ENCODE measurements around the gene OR2V1. TPM values are rescaled to one million over a fixed set of nuclear protein-coding genes. Genes with fewer than 3 reads are reported as not detected.
"Not testable (repeated sequence)": the region's sequence is repeated elsewhere in the genome, so short reads cannot be mapped to it uniquely, and the experiment has no call there.

OR2V1 gene
- total RNA-seq, 2 donors from 2014 or later: not detected

DNA sequence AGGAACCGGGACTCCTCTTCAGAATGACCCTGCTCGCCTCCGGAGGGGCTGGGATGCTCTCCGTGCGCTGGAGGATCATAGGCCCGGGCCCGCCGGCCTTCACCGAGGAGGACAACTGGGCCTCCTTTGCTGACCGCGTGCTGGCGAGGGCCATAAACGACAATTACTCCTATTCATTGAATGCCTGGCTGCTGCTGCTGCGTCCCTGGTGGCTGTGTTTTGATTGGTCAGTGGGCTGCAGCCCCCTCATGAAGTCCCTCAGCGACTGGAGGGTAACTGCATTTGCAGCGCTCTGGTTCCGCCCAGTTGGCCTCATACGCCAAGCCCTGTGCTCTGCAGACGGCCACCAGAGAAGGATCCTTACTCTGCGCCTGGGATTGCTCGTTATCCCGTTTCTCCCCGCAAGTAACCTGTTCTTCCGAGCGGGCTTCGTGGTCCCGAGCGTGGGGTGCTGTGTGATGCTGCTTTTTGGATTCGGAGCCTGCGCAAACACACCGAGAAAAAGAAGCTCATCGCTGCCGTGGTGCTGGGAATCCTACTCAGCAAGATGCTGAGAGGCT is 16.6 kb downstream of the OR2V1 start:
- ATAC-seq: no peak
- H3K9me3 ChIP-seq (ENCODE audit: control insufficient read depth, low read length, poor library complexity, severe bottlenecking): no peaks in the 10 kb centered on the region
- H3K27me3 Mint-ChIP-seq: peaks cover 83% of the 10 kb centered on the region
- no peak overlapping the region for H3K4me3 Mint-ChIP-seq
- no peak for DNase-seq
- peaks cover 4% of the 10 kb centered on the region for H3K36me3 Mint-ChIP-seq (ENCODE audit: low read depth)
- peaks cover 2% of the 10 kb centered on the region for H3K4me1 Mint-ChIP-seq
- H3K27ac Mint-ChIP-seq: no peak overlapping the region

DNA sequence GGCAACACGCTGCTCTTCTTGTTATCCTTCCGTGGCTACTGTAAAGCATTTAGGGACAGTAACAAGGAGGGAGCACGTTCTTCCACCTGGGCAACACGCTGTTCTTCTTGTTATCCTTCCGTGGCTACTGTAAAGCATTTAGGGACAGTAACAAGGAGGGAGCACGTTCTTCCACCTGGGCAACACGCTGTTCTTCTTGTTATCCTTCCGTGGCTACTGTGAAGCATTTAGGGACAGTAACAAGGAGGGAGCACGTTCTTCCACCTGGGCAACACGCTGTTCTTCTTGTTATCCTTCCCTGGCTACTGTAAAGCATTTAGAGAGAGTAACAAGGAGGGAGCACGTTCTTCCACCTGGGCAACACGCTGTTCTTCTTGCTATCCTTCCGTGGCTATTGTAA is 17.4 kb downstream of the OR2V1 start:
- DNase-seq; H3K4me1 Mint-ChIP-seq; H3K4me3 Mint-ChIP-seq; H3K27ac Mint-ChIP-seq; H3K36me3 Mint-ChIP-seq (ENCODE audit: low read depth); ATAC-seq; H3K9me3 ChIP-seq (ENCODE audit: control insufficient read depth, low read length, poor library complexity, severe bottlenecking): not testable (repeated sequence)
- H3K27me3 Mint-ChIP-seq: peaks cover 83% of the 10 kb centered on the region

DNA sequence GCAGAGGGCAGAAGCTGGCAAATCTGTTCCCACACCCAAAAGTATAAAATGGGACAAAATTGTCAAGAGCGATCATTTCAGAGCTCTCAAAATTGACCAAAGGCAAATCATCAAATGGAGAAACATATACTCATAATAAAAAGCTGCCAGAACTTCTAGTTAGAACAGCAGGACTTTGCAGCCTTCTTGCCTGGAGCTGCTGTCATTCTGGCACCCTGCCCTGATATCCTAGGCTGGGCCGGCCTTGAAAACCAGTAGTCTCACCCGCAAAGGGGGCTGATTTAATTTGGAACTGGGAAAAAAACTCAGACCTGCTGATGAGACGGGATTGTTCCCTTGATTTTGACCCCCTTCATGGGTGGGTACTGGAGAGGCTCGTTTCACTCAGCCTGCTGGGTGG is 18.5 kb downstream of the OR2V1 start:
- ATAC-seq (no peak), DNase-seq (no peak)
- Mint-ChIP-seq H3K36me3 (ENCODE audit: low read depth) (peaks cover 4% of the 10 kb centered on the region), H3K27ac (no peak overlapping the region), H3K27me3 (peaks cover 83% of the 10 kb centered on the region), H3K4me3 (no peak overlapping the region), H3K4me1 (peaks cover 2% of the 10 kb centered on the region)
- no peaks in the 10 kb centered on the region for H3K9me3 ChIP-seq (ENCODE audit: control insufficient read depth, low read length, poor library complexity, severe bottlenecking)

DNA sequence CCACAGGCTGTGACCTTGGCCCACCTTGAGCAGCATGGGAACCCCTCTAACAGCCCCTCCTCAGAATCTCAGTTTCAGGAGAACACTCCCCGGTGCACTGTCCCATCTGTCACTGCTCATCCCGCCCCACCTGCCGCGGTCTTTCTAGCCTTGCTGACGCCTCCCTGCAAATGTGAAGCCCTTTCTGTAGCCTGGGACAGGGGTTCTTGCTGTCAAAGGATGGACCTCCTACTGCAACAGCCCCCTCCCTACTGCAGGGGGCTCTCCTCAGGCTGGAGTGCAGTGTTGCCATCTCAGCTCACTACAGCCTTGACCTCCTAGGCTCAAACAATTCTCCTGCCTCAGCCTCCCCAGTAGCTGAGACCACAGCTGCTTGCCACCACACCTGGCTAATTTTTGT is 20.0 kb downstream of the OR2V1 start:
- H3K36me3 Mint-ChIP-seq (ENCODE audit: low read depth): peaks cover 2% of the 10 kb centered on the region
- no peaks in the 10 kb centered on the region for H3K4me1 Mint-ChIP-seq
- peaks cover 81% of the 10 kb centered on the region for H3K27me3 Mint-ChIP-seq

DNA sequence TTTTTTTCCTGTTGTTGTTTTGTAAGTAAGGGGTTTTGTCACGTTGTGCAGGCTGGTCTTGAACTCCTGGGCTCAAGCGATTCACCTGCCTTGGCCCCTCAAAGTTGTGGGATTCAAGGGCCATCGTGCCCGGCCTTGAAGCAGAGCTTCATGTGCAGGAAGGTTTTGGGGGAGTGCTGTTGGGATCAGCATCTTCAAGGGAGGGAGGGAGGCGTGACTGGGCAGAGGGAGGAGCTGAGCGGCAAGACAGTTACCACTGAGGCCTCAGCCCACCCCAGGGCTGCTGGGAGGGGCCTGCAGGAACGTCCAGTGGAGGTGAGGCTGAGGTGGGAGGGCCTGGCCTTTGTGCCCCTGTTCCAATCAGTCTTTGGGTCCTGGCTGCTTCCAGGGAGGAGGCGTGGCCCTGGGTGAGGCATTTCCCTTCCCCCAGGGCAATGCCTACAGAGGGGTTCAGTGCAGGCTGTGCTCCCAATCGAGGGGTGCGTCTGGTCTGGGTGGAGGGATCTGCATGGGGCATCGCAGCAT is 21.4 kb downstream of the OR2V1 start:
- DNase-seq (no peak), ATAC-seq (no peak)
- no peak overlapping the region for H3K4me3 Mint-ChIP-seq
- H3K4me1 Mint-ChIP-seq: no peaks in the 10 kb centered on the region
- H3K27ac Mint-ChIP-seq: no peak overlapping the region
- H3K9me3 ChIP-seq (ENCODE audit: control insufficient read depth, low read length, poor library complexity, severe bottlenecking): no peaks in the 10 kb centered on the region
- peaks cover 80% of the 10 kb centered on the region for H3K27me3 Mint-ChIP-seq
- peaks cover 4% of the 10 kb centered on the region for H3K36me3 Mint-ChIP-seq (ENCODE audit: low read depth)

More for the DNA sequence above, 20.0 kb downstream of the OR2V1 start:
- ATAC-seq (no peak), DNase-seq (no peak)
- H3K27ac Mint-ChIP-seq: no peak overlapping the region
- H3K4me3 Mint-ChIP-seq: no peak overlapping the region
- H3K9me3 ChIP-seq (ENCODE audit: control insufficient read depth, low read length, poor library complexity, severe bottlenecking): no peaks in the 10 kb centered on the region

DNA sequence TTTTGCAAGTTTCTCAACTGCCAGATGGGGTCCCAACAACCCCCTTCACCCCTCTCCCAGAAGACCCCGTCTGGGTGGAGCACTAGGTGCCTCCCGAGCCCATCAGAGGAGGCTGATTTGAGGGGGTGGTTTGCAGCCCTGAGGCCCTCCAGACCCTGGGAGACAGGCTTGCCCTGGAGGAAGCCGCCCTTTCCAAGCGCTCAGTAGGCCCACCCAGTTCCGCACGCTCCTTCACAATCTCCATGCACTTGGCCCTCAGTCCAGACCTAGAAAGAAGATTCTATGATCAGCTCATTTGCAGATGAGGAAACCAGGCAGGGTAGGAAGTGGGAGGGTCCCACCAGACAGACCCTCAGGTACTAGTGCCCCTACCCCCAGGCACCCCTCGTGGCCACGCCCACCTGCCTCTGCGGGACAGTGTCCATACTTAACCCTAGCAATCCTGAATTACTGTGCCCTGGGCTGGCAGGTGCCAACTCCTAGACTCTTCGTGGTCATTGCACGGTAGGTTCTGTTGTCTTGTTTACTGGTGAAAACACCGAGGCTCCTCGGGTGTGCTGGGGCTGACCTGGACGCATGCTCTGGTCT is 22.3 kb downstream of the OR2V1 start:
- no peak overlapping the region for H3K4me3 Mint-ChIP-seq
- H3K9me3 ChIP-seq (ENCODE audit: control insufficient read depth, low read length, poor library complexity, severe bottlenecking): no peaks in the 10 kb centered on the region
- peaks cover 80% of the 10 kb centered on the region for H3K27me3 Mint-ChIP-seq
- no peak overlapping the region for H3K27ac Mint-ChIP-seq
- DNase-seq (no peak), ATAC-seq (no peak)
- peaks cover 4% of the 10 kb centered on the region for H3K36me3 Mint-ChIP-seq (ENCODE audit: low read depth)
- peaks cover 4% of the 10 kb centered on the region for H3K4me1 Mint-ChIP-seq

DNA sequence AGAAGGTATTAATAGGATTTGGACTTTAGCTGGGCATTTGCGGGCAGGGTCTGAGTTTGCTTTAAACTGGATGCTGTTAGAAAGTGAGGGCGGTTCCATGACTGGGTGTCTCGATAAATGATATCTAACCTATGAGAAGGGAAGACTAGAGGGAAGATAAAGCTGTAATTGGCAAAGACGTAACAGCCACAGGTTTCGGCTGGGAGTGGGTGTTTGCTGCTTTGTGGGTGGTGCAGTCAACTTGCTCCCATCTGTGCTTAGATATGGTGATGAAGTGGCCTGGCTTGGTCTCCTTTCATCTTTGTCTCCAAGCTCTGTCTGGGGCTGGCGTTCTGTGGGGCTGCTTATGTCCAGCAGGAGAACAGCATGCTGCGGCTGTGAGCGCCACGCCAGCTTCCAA is 23.3 kb downstream of the OR2V1 start:
- Mint-ChIP-seq H3K4me1 (peaks cover 4% of the 10 kb centered on the region), H3K4me3 (no peak overlapping the region), H3K36me3 (ENCODE audit: low read depth) (peaks cover 4% of the 10 kb centered on the region), H3K27ac (no peak overlapping the region), H3K27me3 (peaks cover 80% of the 10 kb centered on the region)
- ATAC-seq: no peak
- H3K9me3 ChIP-seq (ENCODE audit: control insufficient read depth, low read length, poor library complexity, severe bottlenecking): no peaks in the 10 kb centered on the region
- no peak for DNase-seq

DNA sequence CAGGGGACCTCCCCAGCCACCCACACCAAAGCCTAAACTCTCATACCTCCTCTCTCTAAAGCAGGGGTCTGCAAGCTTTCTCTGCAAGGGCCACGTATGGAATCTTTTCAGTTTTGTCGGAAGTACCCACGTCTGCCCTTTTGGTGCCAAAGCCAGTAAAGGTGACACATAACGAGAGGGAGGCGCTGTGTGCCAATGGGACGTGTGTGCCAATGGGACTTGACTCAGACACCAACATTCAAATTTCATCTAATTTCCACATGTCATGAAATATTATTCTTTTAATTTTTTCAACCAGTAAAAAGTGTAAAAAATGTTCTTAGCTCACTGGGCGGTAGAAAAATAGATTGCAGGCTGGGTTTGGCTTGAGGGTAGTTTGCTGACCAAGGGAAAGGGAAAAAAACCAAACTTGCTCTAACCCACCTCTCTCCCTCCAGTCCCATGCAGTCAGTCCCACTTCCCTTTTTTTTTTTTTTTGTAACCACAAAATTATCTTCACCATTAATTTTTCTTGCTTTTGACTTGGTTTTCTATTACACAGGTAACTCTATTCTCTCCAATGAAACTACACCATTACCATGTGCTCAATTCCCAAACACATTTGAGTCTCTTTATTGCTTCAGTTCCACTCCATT is 25.5 kb downstream of the OR2V1 start:
- Mint-ChIP-seq H3K4me3 (no peak overlapping the region), H3K36me3 (ENCODE audit: low read depth) (peaks cover 4% of the 10 kb centered on the region), H3K27ac (no peak overlapping the region), H3K27me3 (peaks cover 62% of the 10 kb centered on the region), H3K4me1 (peaks cover 4% of the 10 kb centered on the region)
- no peaks in the 10 kb centered on the region for H3K9me3 ChIP-seq (ENCODE audit: control insufficient read depth, low read length, poor library complexity, severe bottlenecking)
- no peak for ATAC-seq
- no peak for DNase-seq

DNA sequence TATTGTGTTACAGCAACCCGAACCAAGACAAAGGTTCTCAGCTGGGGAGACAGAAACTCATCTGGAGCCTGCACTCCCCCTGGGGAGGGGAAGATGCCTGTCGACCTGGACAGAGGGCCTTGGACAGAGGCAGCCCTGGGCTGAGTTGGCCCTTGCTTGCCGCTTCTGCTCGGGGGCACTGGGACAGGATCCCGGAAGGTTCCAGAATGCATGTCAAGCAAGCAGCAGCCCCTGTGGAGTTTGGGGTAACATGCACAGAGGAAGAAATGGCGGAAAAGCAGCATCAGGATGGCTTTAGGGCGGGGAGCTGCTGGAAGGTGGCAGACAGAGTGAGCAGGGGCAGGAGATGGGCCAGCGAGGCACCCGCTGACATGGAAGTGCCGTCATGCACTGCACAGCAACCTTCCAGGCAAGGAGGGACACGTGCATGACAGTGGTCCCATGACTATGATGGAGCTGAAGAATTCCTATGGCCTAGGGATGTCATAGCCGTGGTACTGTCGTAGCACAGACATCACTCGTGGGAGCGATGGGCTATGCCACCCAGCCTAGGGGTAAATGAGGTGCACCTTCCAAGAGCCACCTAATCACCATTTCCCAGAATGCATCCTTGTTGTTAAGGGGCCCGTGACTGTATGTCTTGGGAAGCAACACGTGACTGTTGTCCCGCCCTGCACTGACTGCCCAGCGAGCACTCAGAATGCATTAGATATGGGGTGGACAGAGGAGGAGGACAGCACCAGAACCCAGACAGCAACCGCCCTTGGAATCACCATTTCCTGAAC is 26.2 kb downstream of the OR2V1 start:
- H3K36me3 Mint-ChIP-seq (ENCODE audit: low read depth); H3K4me3 Mint-ChIP-seq; H3K4me1 Mint-ChIP-seq; H3K9me3 ChIP-seq (ENCODE audit: control insufficient read depth, low read length, poor library complexity, severe bottlenecking); DNase-seq; ATAC-seq: not testable (repeated sequence)
- Mint-ChIP-seq H3K27ac (peak overlapping the region; percentile 14), H3K27me3 (peaks cover 61% of the 10 kb centered on the region)

DNA sequence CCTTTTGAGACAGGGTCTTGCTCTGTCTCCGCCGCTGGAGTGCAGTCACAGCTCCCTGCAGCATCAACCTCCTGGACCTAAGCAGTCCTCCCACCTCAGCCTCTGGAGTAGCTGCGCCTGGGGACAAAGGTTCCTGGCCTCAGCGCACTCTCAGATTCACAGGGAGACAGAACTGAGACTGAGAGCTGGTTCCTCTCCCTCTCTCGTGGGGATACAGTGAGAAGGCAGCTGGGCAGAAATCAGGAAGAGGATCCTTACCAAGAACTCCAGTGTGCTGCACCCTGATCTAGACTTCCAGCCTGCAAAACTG is 26.8 kb downstream of the OR2V1 start:
- not testable (repeated sequence) for H3K36me3 Mint-ChIP-seq (ENCODE audit: low read depth); DNase-seq; ATAC-seq; H3K4me1 Mint-ChIP-seq; H3K9me3 ChIP-seq (ENCODE audit: control insufficient read depth, low read length, poor library complexity, severe bottlenecking)
- peak overlapping the region; percentile 73 for H3K4me3 Mint-ChIP-seq
- peak overlapping the region; percentile 14 for H3K27ac Mint-ChIP-seq
- peaks cover 61% of the 10 kb centered on the region for H3K27me3 Mint-ChIP-seq

DNA sequence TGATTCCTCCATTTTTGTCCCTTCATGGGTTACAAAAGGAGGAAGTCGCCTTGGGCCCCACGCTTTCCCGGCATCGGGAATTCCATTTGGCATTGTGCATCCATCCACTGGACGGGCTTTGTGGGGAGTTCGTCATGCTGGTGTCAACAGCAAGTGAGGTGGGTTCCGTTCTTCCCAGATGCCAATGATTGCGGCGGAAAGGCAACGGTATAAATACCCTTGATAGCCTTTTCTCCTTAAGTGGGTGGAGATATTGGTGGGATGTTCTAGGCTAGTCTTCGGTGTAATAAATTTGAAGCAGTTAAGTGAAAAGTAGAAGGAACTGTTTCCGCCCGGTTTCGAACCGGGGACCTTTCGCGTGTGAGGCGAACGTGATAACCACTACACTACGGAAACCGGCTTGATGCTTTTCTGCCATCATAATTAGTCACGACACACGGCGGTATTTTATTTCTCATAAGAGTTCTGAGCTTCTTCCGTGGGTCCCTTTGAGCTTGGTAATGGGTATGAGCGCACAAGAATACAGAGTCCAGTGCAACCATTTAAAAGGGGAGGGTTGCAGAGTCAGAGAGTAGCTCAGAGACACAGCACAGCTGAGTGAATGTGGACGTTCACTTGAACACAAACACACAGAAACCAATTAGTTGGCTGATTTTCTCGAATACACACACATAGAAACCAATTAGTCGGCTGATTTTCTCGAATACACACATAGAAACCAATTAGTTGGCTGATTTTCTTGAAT is 28.9 kb downstream of the OR2V1 start:
- H3K4me3 Mint-ChIP-seq; H3K4me1 Mint-ChIP-seq; H3K27ac Mint-ChIP-seq; H3K9me3 ChIP-seq (ENCODE audit: control insufficient read depth, low read length, poor library complexity, severe bottlenecking); H3K36me3 Mint-ChIP-seq (ENCODE audit: low read depth); ATAC-seq; DNase-seq: not testable (repeated sequence)
- peaks cover 45% of the 10 kb centered on the region for H3K27me3 Mint-ChIP-seq

DNA sequence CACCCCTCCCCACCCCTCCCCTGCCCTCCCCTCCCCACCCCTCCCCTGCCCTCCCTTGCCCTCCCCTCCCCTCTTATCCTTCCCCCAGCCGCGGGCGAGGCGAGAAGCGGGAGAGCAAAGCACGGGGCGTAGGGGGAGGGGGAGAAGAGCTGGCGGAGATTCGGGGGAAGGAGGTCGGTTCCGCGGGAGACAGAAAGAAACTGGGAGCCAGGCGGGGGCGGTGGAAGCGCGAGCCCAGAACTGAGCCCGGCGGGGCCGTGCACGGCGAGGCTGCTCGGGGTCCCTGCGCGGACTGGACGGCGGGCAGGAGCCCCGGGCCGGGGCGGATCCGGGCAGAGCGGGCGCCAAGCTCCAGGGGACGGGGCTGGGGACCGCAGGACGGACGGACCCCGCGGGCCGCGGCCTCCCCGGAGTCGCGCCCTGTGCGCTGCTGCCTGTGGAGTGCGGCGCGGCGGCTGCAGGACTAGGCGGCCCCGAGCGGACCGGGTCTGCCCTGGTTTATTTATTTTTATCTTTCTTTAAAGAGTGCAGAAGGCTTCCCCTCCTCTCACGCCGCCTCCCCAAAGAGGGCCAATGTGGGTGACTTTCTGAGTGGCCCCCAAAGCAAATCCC is 29.8 kb downstream of the OR2V1 start:
- not testable (repeated sequence) for H3K36me3 Mint-ChIP-seq (ENCODE audit: low read depth); H3K4me3 Mint-ChIP-seq; DNase-seq; H3K4me1 Mint-ChIP-seq; H3K9me3 ChIP-seq (ENCODE audit: control insufficient read depth, low read length, poor library complexity, severe bottlenecking); H3K27ac Mint-ChIP-seq; ATAC-seq
- H3K27me3 Mint-ChIP-seq: peaks cover 38% of the 10 kb centered on the region
